HL-60 (cell line): ENCODE results near the gene NLRC5.

Experiments used
- GABPA ChIP-seq: IDR thresholded peaks from 2 replicates; pipeline ENCODE4 v1.6.1; 2012; ENCODE audit warnings: low read depth
- POLR2AphosphoS5 ChIP-seq: IDR thresholded peaks from 2 replicates; pipeline ENCODE4 v1.6.1; 2012; ENCODE audit warnings: low read depth
- TF ChIP-seq, protein P1 (sequence below): IDR thresholded peaks from one replicate; pipeline ENCODE4 v1.5.1; 2011; ENCODE audit warnings: low read length, control low read depth, inconsistent platforms; ENCODE audit not compliant: insufficient read depth

DNA sequence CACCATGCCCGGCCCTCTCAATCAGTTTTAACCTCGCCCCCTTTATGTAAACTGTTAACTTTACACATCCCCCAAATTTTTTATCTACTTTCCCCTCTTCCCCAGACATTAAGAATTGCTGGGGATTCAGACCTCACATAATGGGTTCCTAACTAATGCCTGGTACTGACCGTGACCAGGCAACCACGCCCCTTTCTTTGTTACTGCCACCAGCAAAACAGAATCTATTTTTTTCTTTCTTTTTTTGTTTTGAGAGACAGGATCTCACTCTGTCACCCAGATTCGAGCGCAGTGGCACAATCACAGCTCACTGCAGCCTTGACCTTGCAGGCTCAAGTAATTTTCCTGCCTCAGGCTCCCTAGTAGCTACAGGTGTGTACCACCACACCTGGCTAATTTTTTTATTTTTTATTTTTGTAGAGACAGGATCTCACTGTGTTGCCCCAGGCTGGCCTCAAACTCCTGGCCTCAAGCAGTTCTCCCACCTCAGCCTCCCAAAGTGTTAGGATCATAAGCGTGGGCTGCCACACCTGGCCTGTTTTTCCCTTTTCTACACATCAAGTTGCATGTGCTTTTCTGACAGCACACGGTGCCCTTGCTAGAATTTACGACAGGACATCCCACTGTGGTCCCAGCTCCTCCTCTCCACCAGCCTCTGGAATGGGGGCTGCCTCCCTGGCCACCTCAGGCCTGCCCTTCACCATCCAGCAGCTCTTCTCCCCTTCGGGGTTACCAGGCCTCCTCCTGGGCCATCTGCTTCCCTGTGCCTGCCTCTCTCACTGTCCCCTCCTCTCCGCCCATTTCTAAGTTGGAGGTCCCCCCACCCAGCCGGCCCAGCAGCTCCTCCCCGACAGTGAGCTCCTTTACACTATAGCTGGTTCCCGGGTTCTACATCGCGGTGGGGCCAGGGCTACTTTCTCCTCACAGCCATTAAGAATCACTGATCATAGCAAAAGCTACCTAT, 113.8 kb downstream of the NLRC5 start:
- no peak for TF ChIP-seq POLR2AphosphoS5
- TF ChIP-seq, protein P1, sequence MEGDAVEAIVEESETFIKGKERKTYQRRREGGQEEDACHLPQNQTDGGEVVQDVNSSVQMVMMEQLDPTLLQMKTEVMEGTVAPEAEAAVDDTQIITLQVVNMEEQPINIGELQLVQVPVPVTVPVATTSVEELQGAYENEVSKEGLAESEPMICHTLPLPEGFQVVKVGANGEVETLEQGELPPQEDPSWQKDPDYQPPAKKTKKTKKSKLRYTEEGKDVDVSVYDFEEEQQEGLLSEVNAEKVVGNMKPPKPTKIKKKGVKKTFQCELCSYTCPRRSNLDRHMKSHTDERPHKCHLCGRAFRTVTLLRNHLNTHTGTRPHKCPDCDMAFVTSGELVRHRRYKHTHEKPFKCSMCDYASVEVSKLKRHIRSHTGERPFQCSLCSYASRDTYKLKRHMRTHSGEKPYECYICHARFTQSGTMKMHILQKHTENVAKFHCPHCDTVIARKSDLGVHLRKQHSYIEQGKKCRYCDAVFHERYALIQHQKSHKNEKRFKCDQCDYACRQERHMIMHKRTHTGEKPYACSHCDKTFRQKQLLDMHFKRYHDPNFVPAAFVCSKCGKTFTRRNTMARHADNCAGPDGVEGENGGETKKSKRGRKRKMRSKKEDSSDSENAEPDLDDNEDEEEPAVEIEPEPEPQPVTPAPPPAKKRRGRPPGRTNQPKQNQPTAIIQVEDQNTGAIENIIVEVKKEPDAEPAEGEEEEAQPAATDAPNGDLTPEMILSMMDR, result no peak
- TF ChIP-seq GABPA, result no peak
